Measurements from ENCODE around the gene LPCAT3.

Gene LPCAT3

GRCh38 chr12:6987956-6988553 is 30.2 kb downstream of the LPCAT3 start:
- no peaks in the 10 kb centered on the region for H3K27me3 ChIP-seq (ENCODE audit: insufficient read depth, low read length)
- H3K9me3 ChIP-seq (ENCODE audit: insufficient read depth, low read depth, low read length) = no peaks in the 10 kb centered on the region
- peaks cover 19% of the 10 kb centered on the region for H3K36me3 ChIP-seq (ENCODE audit: insufficient read depth, low read depth, low read length)
- no peak overlapping the region for H3K27ac ChIP-seq (ENCODE audit: low read length)
- H3K4me1 ChIP-seq (ENCODE audit: insufficient read depth, low read length) = no peaks in the 10 kb centered on the region
- no peak overlapping the region for H3K4me3 ChIP-seq (ENCODE audit: low read length)
- no peak overlapping the region for H3K9ac ChIP-seq (ENCODE audit: low read depth, low read length)

GRCh38 chr12:6982532-6982931 is 35.7 kb downstream of the LPCAT3 start:
- H3K4me1 ChIP-seq (ENCODE audit: insufficient read depth, low read length) = no peaks in the 10 kb centered on the region
- no peak overlapping the region for H3K4me3 ChIP-seq (ENCODE audit: low read length)
- H3K9me3 ChIP-seq (ENCODE audit: insufficient read depth, low read depth, low read length) = no peaks in the 10 kb centered on the region
- H3K9ac ChIP-seq (ENCODE audit: low read depth, low read length) = no peak overlapping the region
- peaks cover 62% of the 10 kb centered on the region for H3K36me3 ChIP-seq (ENCODE audit: insufficient read depth, low read depth, low read length)
- no peak overlapping the region for H3K27ac ChIP-seq (ENCODE audit: low read length)
- H3K27me3 ChIP-seq (ENCODE audit: insufficient read depth, low read length) = no peaks in the 10 kb centered on the region

GRCh38 chr12:6981152-6982052 is 36.9 kb downstream of the LPCAT3 start:
- peaks cover 73% of the 10 kb centered on the region for H3K36me3 ChIP-seq (ENCODE audit: insufficient read depth, low read depth, low read length)
- H3K9ac ChIP-seq (ENCODE audit: low read depth, low read length) = no peak overlapping the region
- no peaks in the 10 kb centered on the region for H3K9me3 ChIP-seq (ENCODE audit: insufficient read depth, low read depth, low read length)
- no peak overlapping the region for H3K27ac ChIP-seq (ENCODE audit: low read length)
- no peak overlapping the region for H3K4me3 ChIP-seq (ENCODE audit: low read length)
- no peaks in the 10 kb centered on the region for H3K4me1 ChIP-seq (ENCODE audit: insufficient read depth, low read length)
- no peaks in the 10 kb centered on the region for H3K27me3 ChIP-seq (ENCODE audit: insufficient read depth, low read length)

GRCh38 chr12:6980740-6981139 is 37.5 kb downstream of the LPCAT3 start:
- Histone ChIP-seq H3K9me3 (ENCODE audit: insufficient read depth, low read depth, low read length) (no peaks in the 10 kb centered on the region), H3K27ac (ENCODE audit: low read length) (no peak overlapping the region), H3K4me3 (ENCODE audit: low read length) (no peak overlapping the region), H3K36me3 (ENCODE audit: insufficient read depth, low read depth, low read length) (peaks cover 80% of the 10 kb centered on the region), H3K9ac (ENCODE audit: low read depth, low read length) (no peak overlapping the region), H3K27me3 (ENCODE audit: insufficient read depth, low read length) (no peaks in the 10 kb centered on the region), H3K4me1 (ENCODE audit: insufficient read depth, low read length) (no peaks in the 10 kb centered on the region)

- peaks cover 86% of the 10 kb centered on the region for H3K36me3 ChIP-seq (ENCODE audit: insufficient read depth, low read depth, low read length)
- H3K9ac ChIP-seq (ENCODE audit: low read depth, low read length) = no peak overlapping the region
- no peaks in the 10 kb centered on the region for H3K27me3 ChIP-seq (ENCODE audit: insufficient read depth, low read length)
- H3K27ac ChIP-seq (ENCODE audit: low read length) = no peak overlapping the region
- H3K4me3 ChIP-seq (ENCODE audit: low read length) = no peak overlapping the region
- H3K4me1 ChIP-seq (ENCODE audit: insufficient read depth, low read length) = no peaks in the 10 kb centered on the region
- no peaks in the 10 kb centered on the region for H3K9me3 ChIP-seq (ENCODE audit: insufficient read depth, low read depth, low read length)
These were observed 38.2 kb downstream of the LPCAT3 start for GRCh38 chr12:6980075-6980474.

- Histone ChIP-seq H3K4me3 (ENCODE audit: low read length) (no peak overlapping the region), H3K9ac (ENCODE audit: low read depth, low read length) (no peak overlapping the region), H3K27ac (ENCODE audit: low read length) (no peak overlapping the region), H3K27me3 (ENCODE audit: insufficient read depth, low read length) (no peaks in the 10 kb centered on the region), H3K9me3 (ENCODE audit: insufficient read depth, low read depth, low read length) (no peaks in the 10 kb centered on the region), H3K36me3 (ENCODE audit: insufficient read depth, low read depth, low read length) (peaks cover 92% of the 10 kb centered on the region), H3K4me1 (ENCODE audit: insufficient read depth, low read length) (no peaks in the 10 kb centered on the region)
These were observed 38.8 kb downstream of the LPCAT3 start for GRCh38 chr12:6979453-6979852.

GRCh38 chr12:6979021-6979420 is 39.3 kb downstream of the LPCAT3 start:
- Histone ChIP-seq H3K4me1 (ENCODE audit: insufficient read depth, low read length) (no peaks in the 10 kb centered on the region), H3K4me3 (ENCODE audit: low read length) (no peak overlapping the region), H3K36me3 (ENCODE audit: insufficient read depth, low read depth, low read length) (peaks cover 92% of the 10 kb centered on the region)

GRCh38 chr12:6978611-6979011 is 39.7 kb downstream of the LPCAT3 start:
- H3K4me3 ChIP-seq (ENCODE audit: low read length) = no peak overlapping the region
- no peak overlapping the region for H3K9ac ChIP-seq (ENCODE audit: low read depth, low read length)
- no peaks in the 10 kb centered on the region for H3K9me3 ChIP-seq (ENCODE audit: insufficient read depth, low read depth, low read length)
- peaks cover 96% of the 10 kb centered on the region for H3K36me3 ChIP-seq (ENCODE audit: insufficient read depth, low read depth, low read length)
- H3K27me3 ChIP-seq (ENCODE audit: insufficient read depth, low read length) = no peaks in the 10 kb centered on the region
- no peak overlapping the region for H3K27ac ChIP-seq (ENCODE audit: low read length)
- no peaks in the 10 kb centered on the region for H3K4me1 ChIP-seq (ENCODE audit: insufficient read depth, low read length)

More at GRCh38 chr12:6979021-6979420, 39.3 kb downstream of the LPCAT3 start:
- no peak overlapping the region for H3K9ac ChIP-seq (ENCODE audit: low read depth, low read length)
- no peaks in the 10 kb centered on the region for H3K9me3 ChIP-seq (ENCODE audit: insufficient read depth, low read depth, low read length)
- H3K27me3 ChIP-seq (ENCODE audit: insufficient read depth, low read length) = no peaks in the 10 kb centered on the region
- H3K27ac ChIP-seq (ENCODE audit: low read length) = no peak overlapping the region

GRCh38 chr12:6978188-6978587 is 40.1 kb downstream of the LPCAT3 start:
- peaks cover 95% of the 10 kb centered on the region for H3K36me3 ChIP-seq (ENCODE audit: insufficient read depth, low read depth, low read length)
- H3K9ac ChIP-seq (ENCODE audit: low read depth, low read length) = no peak overlapping the region
- H3K27ac ChIP-seq (ENCODE audit: low read length) = no peak overlapping the region
- H3K27me3 ChIP-seq (ENCODE audit: insufficient read depth, low read length) = no peaks in the 10 kb centered on the region
- no peak overlapping the region for H3K4me3 ChIP-seq (ENCODE audit: low read length)
- H3K4me1 ChIP-seq (ENCODE audit: insufficient read depth, low read length) = no peaks in the 10 kb centered on the region
- no peaks in the 10 kb centered on the region for H3K9me3 ChIP-seq (ENCODE audit: insufficient read depth, low read depth, low read length)

- H3K27me3 ChIP-seq (ENCODE audit: insufficient read depth, low read length) = no peaks in the 10 kb centered on the region
- no peak overlapping the region for H3K9ac ChIP-seq (ENCODE audit: low read depth, low read length)
- no peak overlapping the region for H3K27ac ChIP-seq (ENCODE audit: low read length)
- no peaks in the 10 kb centered on the region for H3K9me3 ChIP-seq (ENCODE audit: insufficient read depth, low read depth, low read length)
- H3K36me3 ChIP-seq (ENCODE audit: insufficient read depth, low read depth, low read length) = peaks cover 96% of the 10 kb centered on the region
- no peak overlapping the region for H3K4me3 ChIP-seq (ENCODE audit: low read length)
- no peaks in the 10 kb centered on the region for H3K4me1 ChIP-seq (ENCODE audit: insufficient read depth, low read length)
These were observed 40.6 kb downstream of the LPCAT3 start for GRCh38 chr12:6977653-6978052.

- H3K27ac ChIP-seq (ENCODE audit: low read length) = no peak overlapping the region
- H3K36me3 ChIP-seq (ENCODE audit: insufficient read depth, low read depth, low read length) = peaks cover 78% of the 10 kb centered on the region
- H3K9me3 ChIP-seq (ENCODE audit: insufficient read depth, low read depth, low read length) = no peaks in the 10 kb centered on the region
- peaks cover 3% of the 10 kb centered on the region; the same call in 1 of the 2 replicates for H3K4me1 ChIP-seq (ENCODE audit: insufficient read depth, low read length)
- no peak overlapping the region for H3K4me3 ChIP-seq (ENCODE audit: low read length)
- no peak overlapping the region for H3K9ac ChIP-seq (ENCODE audit: low read depth, low read length)
- H3K27me3 ChIP-seq (ENCODE audit: insufficient read depth, low read length) = no peaks in the 10 kb centered on the region
These were observed 42.8 kb downstream of the LPCAT3 start for GRCh38 chr12:6975297-6976032.

All from iPS-20b (cell line).